Activated CD4-positive, alpha-beta T cell treated with anti-CD3 and anti-CD28 coated beads for 48 hours (primary cell): ENCODE measurements around the gene PPP2R2B.

Experiments used
- DNase-seq: peaks from one replicate; pipeline ENCODE4 v3.0.0-alpha.2; 2020

Gene PPP2R2B

GRCh38 chr5:146884066-146884626 lies 5.6 kb upstream of the PPP2R2B start:
- no peak for DNase-seq

- no peak for DNase-seq
Measured at GRCh38 chr5:146883511-146883910, 5.0 kb upstream of the PPP2R2B start.

- no peak for DNase-seq
Measured at GRCh38 chr5:146880966-146881365, 2.4 kb upstream of the PPP2R2B start.

- DNase-seq = peak; percentile 16
Measured at GRCh38 chr5:146877783-146878475, 628 bp downstream of the PPP2R2B start.

GRCh38 chr5:146877178-146877681 lies 1.3 kb downstream of the PPP2R2B start:
- peak; percentile 3 for DNase-seq

- DNase-seq = no peak
Measured at GRCh38 chr5:146873186-146873917, 5.2 kb downstream of the PPP2R2B start.

GRCh38 chr5:146872188-146872587 lies 6.4 kb downstream of the PPP2R2B start:
- no peak for DNase-seq

GRCh38 chr5:146867996-146868708 lies 10.4 kb downstream of the PPP2R2B start:
- no peak for DNase-seq

- DNase-seq = no peak
Measured at GRCh38 chr5:146866263-146866662, 12.3 kb downstream of the PPP2R2B start.

GRCh38 chr5:146862641-146863040 lies 15.9 kb downstream of the PPP2R2B start:
- DNase-seq = no peak

GRCh38 chr5:146860213-146860893 lies 18.2 kb downstream of the PPP2R2B start:
- no peak for DNase-seq

- no peak for DNase-seq
Measured at GRCh38 chr5:146852089-146852488, 26.5 kb downstream of the PPP2R2B start.

- DNase-seq = no peak
Measured at GRCh38 chr5:146851133-146851532, 27.4 kb downstream of the PPP2R2B start.

- DNase-seq = no peak
Measured at GRCh38 chr5:146849694-146850303, 28.8 kb downstream of the PPP2R2B start.

- no peak for DNase-seq
Measured at GRCh38 chr5:146848133-146848532, 30.4 kb downstream of the PPP2R2B start.

GRCh38 chr5:146840016-146840415 lies 38.5 kb downstream of the PPP2R2B start:
- no peak for DNase-seq

- no peak for DNase-seq
Measured at GRCh38 chr5:146836226-146836842, 42.2 kb downstream of the PPP2R2B start.

- DNase-seq = no peak
Measured at GRCh38 chr5:146832985-146833732, 45.4 kb downstream of the PPP2R2B start.

GRCh38 chr5:146828385-146828784 lies 50.2 kb downstream of the PPP2R2B start:
- DNase-seq = no peak

- no peak for DNase-seq
Measured at GRCh38 chr5:146827901-146828300, 50.7 kb downstream of the PPP2R2B start.

GRCh38 chr5:146825033-146825432 lies 53.5 kb downstream of the PPP2R2B start:
- DNase-seq = peak; percentile 14
